GM19023 (cell line): ENCODE results near the gene ARPP19.
"Not testable (repeated sequence)": the region's sequence is repeated elsewhere in the genome, so short reads cannot be mapped to it uniquely, and the experiment has no call there.

Experiments used
- ATAC-seq: cut with Tn5 transposase; IDR thresholded peaks from one replicate; pipeline ENCODE4 v1.9.1; 2021; ENCODE audit warnings: mild to moderate bottlenecking, moderate library complexity; ENCODE audit not compliant: unreplicated experiment

The ARPP19 gene

DNA sequence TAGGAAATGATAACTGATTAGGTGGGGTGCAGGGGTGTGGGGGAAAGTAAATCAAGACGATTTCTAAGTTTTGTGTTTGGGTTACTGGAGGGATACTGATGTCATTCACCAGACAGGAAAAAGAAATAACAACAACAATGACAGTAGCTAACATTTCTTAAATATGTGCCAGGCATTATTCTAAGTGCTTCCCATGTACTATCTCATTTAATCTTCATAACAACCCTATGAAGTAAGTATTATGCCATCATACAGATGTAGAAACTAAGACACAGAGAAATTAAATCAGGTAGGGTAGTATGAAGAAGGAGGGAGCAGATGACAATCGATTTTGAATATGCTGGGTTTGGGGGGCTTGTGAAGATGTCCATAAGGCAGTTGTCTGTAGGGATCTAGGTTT, 53.5 kb downstream of the ARPP19 start:
- no peak for ATAC-seq

DNA sequence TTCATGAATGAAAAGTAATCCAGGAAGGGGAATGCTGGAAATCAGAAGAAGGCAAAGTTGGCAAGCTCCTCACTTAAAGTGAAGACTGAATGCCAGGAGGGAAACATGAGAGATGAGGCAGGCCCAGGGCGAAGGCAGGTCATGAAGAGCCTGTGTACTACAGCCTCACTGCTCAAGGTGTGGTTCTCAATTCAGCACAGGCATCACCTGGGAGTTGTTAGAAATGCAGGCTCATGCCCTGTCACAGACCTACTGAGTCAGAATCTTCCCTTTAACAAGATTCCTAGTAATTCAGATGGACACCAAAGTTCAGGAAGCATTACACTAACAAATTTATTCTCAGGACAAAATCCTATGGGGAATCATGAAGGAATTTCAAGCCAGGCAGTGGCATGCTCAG, 54.3 kb downstream of the ARPP19 start:
- no peak for ATAC-seq

DNA sequence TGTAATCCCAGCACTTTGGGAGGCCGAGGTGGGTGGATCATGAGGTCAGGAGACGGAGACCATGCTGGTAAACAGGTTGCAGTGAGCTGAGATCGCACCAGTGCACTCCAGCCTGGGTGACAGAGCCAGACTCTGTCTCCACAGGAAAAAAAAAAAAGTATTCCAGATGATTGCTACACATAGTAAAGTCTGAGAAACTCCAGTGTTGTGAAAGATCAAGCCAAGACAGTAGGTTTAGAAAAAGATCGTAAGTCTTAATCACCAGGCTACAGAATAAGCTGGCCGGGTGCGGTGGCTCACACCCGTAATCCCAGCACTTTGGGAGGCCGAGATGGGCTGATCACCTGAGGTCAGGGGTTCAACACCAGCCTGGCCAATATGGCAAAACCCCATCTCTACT, 56.0 kb downstream of the ARPP19 start:
- ATAC-seq, result not testable (repeated sequence)

DNA sequence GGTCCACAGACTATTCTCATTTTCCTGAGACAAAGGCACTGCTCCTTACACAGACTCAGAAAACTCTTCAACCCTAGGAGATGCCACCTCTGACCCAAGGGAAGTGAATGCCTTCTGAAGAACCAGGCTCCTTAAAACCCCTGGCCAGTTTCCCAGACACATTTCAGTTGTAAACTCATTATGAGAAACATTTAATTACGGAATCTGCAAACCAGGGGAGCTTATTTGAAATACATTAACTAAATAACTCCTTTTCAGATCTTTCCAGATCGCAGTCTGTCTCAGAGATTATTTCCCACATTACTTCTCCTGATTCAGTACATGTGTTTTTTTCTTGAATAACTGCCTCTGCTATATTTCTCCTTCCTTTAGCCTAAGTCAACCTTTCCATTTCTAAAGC, 57.7 kb downstream of the ARPP19 start:
- ATAC-seq, result no peak

- ATAC-seq, result no peak
Observed at GRCh38 chr15:52509500-52510245, 59.2 kb downstream of the ARPP19 start.

GRCh38 chr15:52506549-52506948, 62.3 kb downstream of the ARPP19 start:
- no peak for ATAC-seq

- ATAC-seq, result no peak
Observed at GRCh38 chr15:52505151-52505550, 63.7 kb downstream of the ARPP19 start.

GRCh38 chr15:52503788-52504496, 64.9 kb downstream of the ARPP19 start:
- peak; percentile 58 for ATAC-seq

- no peak for ATAC-seq
Observed at GRCh38 chr15:52502608-52503007, 66.2 kb downstream of the ARPP19 start.

- ATAC-seq, result no peak
Observed at GRCh38 chr15:52499506-52499905, 69.3 kb downstream of the ARPP19 start.

DNA sequence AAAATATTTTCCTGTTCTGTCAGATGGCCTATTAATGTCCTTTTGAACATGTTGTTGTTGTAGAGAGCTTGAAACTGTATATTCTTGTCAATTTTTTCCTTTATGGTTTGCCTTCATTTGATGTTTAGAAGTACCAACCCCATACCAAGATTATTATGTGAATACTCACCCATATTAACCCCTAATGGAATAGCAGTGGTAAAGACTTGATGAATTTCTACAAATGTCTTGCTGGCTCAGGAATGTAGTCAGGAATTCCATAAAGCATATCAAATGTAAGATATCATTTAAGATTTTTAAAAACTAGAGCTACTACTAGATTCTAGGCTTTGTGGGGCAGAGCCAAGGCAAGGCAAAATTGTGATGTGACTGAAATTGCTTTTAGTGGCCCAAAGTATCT, 70.1 kb downstream of the ARPP19 start:
- no peak for ATAC-seq
